Trophoblast cell (in vitro differentiated cells and primary cell): ENCODE data around the gene A3GALT2.

ENCODE experiments used
- DNase-seq, 2 donors: peaks; one replicate each; pipeline ENCODE4 v3.0.0-alpha.2; 2016
- H2AFZ ChIP-seq: 2 replicates; pipeline ENCODE4 v1.6.1; 2013; ENCODE audit warnings: low read length, moderate library complexity, mild to moderate bottlenecking; ENCODE audit not compliant: insufficient read depth, poor library complexity
- H2AK5ac ChIP-seq: 2 replicates; pipeline ENCODE4 v1.6.1; 2013; ENCODE audit warnings: mild to moderate bottlenecking, low read length
- H2BK120ac ChIP-seq: 2 replicates; pipeline ENCODE4 v1.6.1; 2013; ENCODE audit warnings: low read length, mild to moderate bottlenecking, moderate library complexity; ENCODE audit not compliant: insufficient read depth, poor library complexity
- H2BK12ac ChIP-seq: 2 replicates; pipeline ENCODE4 v1.6.1; 2013; ENCODE audit warnings: mild to moderate bottlenecking, low read length, moderate library complexity
- H2BK5ac ChIP-seq: 2 replicates; pipeline ENCODE4 v1.6.1; 2013; ENCODE audit warnings: low read length, low read depth, moderate library complexity, mild to moderate bottlenecking; ENCODE audit not compliant: poor library complexity
- H3K14ac ChIP-seq: 2 replicates; pipeline ENCODE4 v1.6.1; 2013; ENCODE audit warnings: mild to moderate bottlenecking, low read length
- H3K18ac ChIP-seq: 2 replicates; pipeline ENCODE4 v1.6.1; 2013; ENCODE audit warnings: mild to moderate bottlenecking, low read length
- H3K23ac ChIP-seq: 2 replicates; pipeline ENCODE4 v1.6.1; 2013; ENCODE audit warnings: low read length
- H3K27ac ChIP-seq: 2 replicates; pipeline ENCODE4 v1.5.1; 2013; ENCODE audit warnings: low read depth, mild to moderate bottlenecking, inconsistent platforms, low read length, moderate library complexity
- H3K27me3 ChIP-seq: 2 replicates; pipeline ENCODE4 v1.6.1; 2013; ENCODE audit warnings: inconsistent platforms, mild to moderate bottlenecking, low read length, moderate library complexity; ENCODE audit not compliant: insufficient read depth
- H3K36me3 ChIP-seq, 2 experiments: 1 replicate in 1 of 2; 2 replicates in 1 of 2; pipeline ENCODE4 v1.6.1; 2013; ENCODE audit warnings: low read length in 2 of 2, mild to moderate bottlenecking in 2 of 2, moderate library complexity in 1 of 2; ENCODE audit not compliant: insufficient read depth in 2 of 2, control insufficient read depth in 1 of 2
- H3K4ac ChIP-seq: 2 replicates; pipeline ENCODE4 v1.6.1; 2013; ENCODE audit warnings: low read depth, mild to moderate bottlenecking, low read length, moderate library complexity
- H3K4me1 ChIP-seq, 2 experiments: 1 replicate in 1 of 2; 2 replicates in 1 of 2; pipeline ENCODE4 v1.6.1; 2013; ENCODE audit warnings: low read length in 2 of 2, mild to moderate bottlenecking in 2 of 2, moderate library complexity in 1 of 2; ENCODE audit not compliant: insufficient read depth in 2 of 2, control insufficient read depth in 1 of 2
- H3K4me2 ChIP-seq: 2 replicates; pipeline ENCODE4 v1.6.1; 2013; ENCODE audit warnings: inconsistent platforms, mild to moderate bottlenecking, low read length, moderate library complexity
- H3K4me3 ChIP-seq: 2 replicates; pipeline ENCODE4 v1.5.1; 2013; ENCODE audit warnings: mild to moderate bottlenecking, low read depth, low read length, inconsistent platforms
- H3K79me1 ChIP-seq: one replicate; pipeline ENCODE4 v1.6.1; 2013; ENCODE audit warnings: low read length
- H3K79me2 ChIP-seq: 2 replicates; pipeline ENCODE4 v1.6.1; 2013; ENCODE audit warnings: low read length, mild to moderate bottlenecking; ENCODE audit not compliant: control insufficient read depth, insufficient read depth, poor library complexity
- H3K9ac ChIP-seq: 2 replicates; pipeline ENCODE4 v1.6.1; 2013; ENCODE audit warnings: mild to moderate bottlenecking, low read length
- H3K9me3 ChIP-seq: 2 replicates; pipeline ENCODE4 v1.6.1; 2013; ENCODE audit warnings: low read depth, mild to moderate bottlenecking, control low read depth, inconsistent platforms, low read length; ENCODE audit not compliant: insufficient read depth
- H4K12ac ChIP-seq: 2 replicates; pipeline ENCODE4 v1.6.1; 2013; ENCODE audit warnings: low read depth, mild to moderate bottlenecking, low read length, moderate library complexity
- H4K8ac ChIP-seq: 2 replicates; pipeline ENCODE4 v1.6.1; 2013; ENCODE audit warnings: low read depth, mild to moderate bottlenecking, low read length, moderate library complexity
- H4K91ac ChIP-seq: one replicate; pipeline ENCODE4 v1.6.1; 2013; ENCODE audit warnings: low read depth, mild to moderate bottlenecking, low read length, moderate library complexity
- WGBS: extraction: QIAGEN DNeasy Blood & Tissue Kit; methylation state at CpG from one replicate; pipeline ENCODE4 v1.1.7; 2013; ENCODE audit warnings: missing lambda C conversion rate; ENCODE audit not compliant: insufficient read length, insufficient coverage; ENCODE audit errors: extremely low coverage; 5-methylcytosine and 5-hydroxymethylcytosine counted together

A3GALT2 gene

GRCh38 chr1:33344896-33345560, 24.1 kb upstream of the A3GALT2 start:
- Histone ChIP-seq H3K9ac (no peak overlapping the region), H3K9me3 (no peaks in the 10 kb centered on the region), H4K12ac (no peak overlapping the region), H4K91ac (no peak overlapping the region), H3K4me3 (no peak overlapping the region), H3K4me2 (no peak overlapping the region), H2AFZ (no peak overlapping the region), H3K4ac (peak overlapping the region; percentile 2), H3K23ac (no peak overlapping the region), H3K27ac (no peak overlapping the region), H3K79me1 (peaks cover 8% of the 10 kb centered on the region), H3K4me1 (peaks cover 28 to 41% of the 10 kb centered on the region in 2 experiments), H2AK5ac (no peak overlapping the region), H3K27me3 (no peaks in the 10 kb centered on the region), H3K79me2 (peaks cover 29% of the 10 kb centered on the region), H2BK5ac (no peak overlapping the region), H2BK120ac (no peak overlapping the region), H3K14ac (no peak overlapping the region), H3K36me3 (peaks cover 15 to 20% of the 10 kb centered on the region in 2 experiments), H3K18ac (no peak overlapping the region), H2BK12ac (no peak overlapping the region), H4K8ac (no peak overlapping the region)
- no peak for DNase-seq
- WGBS: no CpG with 5 or more reads among the region's 2 CpGs

GRCh38 chr1:33343539-33343938, 22.6 kb upstream of the A3GALT2 start:
- Histone ChIP-seq H3K9me3 (no peaks in the 10 kb centered on the region), H3K14ac (no peak overlapping the region), H2AFZ (no peak overlapping the region), H3K36me3 (peaks cover 15 to 20% of the 10 kb centered on the region in 2 experiments), H3K27me3 (no peaks in the 10 kb centered on the region), H2AK5ac (no peak overlapping the region), H3K79me1 (peaks cover 8% of the 10 kb centered on the region), H2BK120ac (no peak overlapping the region), H3K4me3 (no peak overlapping the region), H2BK12ac (no peak overlapping the region), H3K23ac (no peak overlapping the region), H3K4me2 (no peak overlapping the region), H3K4me1 (peaks cover 37 to 54% of the 10 kb centered on the region in 2 experiments), H4K8ac (no peak overlapping the region), H4K91ac (no peak overlapping the region), H3K27ac (no peak overlapping the region), H4K12ac (no peak overlapping the region), H3K18ac (no peak overlapping the region), H2BK5ac (no peak overlapping the region), H3K9ac (peak overlapping the region; percentile 39), H3K4ac (peak overlapping the region; percentile 5), H3K79me2 (peaks cover 23% of the 10 kb centered on the region)
- WGBS: no CpG with 5 or more reads among the region's 5 CpGs
- peak in 1 of 2 donors; percentile 28 for DNase-seq

GRCh38 chr1:33342041-33342723, 21.3 kb upstream of the A3GALT2 start:
- Histone ChIP-seq H2BK12ac (no peak overlapping the region), H3K14ac (no peak overlapping the region), H3K4me3 (no peak overlapping the region), H3K36me3 (peaks cover 15 to 20% of the 10 kb centered on the region in 2 experiments), H3K9me3 (no peaks in the 10 kb centered on the region), H3K27ac (no peak overlapping the region), H4K12ac (no peak overlapping the region), H3K79me2 (peaks cover 20% of the 10 kb centered on the region), H2BK5ac (no peak overlapping the region), H2BK120ac (no peak overlapping the region), H2AFZ (no peak overlapping the region), H3K79me1 (peaks cover 8% of the 10 kb centered on the region), H3K18ac (peak overlapping the region; percentile 8), H3K4me2 (peak overlapping the region; percentile 4), H4K91ac (no peak overlapping the region), H3K23ac (no peak overlapping the region), H3K9ac (no peak overlapping the region), H3K4me1 (peaks cover 39 to 51% of the 10 kb centered on the region in 2 experiments), H3K4ac (peak overlapping the region; percentile 76), H2AK5ac (no peak overlapping the region), H3K27me3 (no peaks in the 10 kb centered on the region), H4K8ac (no peak overlapping the region)
- no CpG with 5 or more reads among the region's 7 CpGs for WGBS
- DNase-seq: peak; percentile 90 to 95

GRCh38 chr1:33341190-33341589, 20.3 kb upstream of the A3GALT2 start:
- Histone ChIP-seq H3K4me3 (no peak overlapping the region), H4K12ac (no peak overlapping the region), H4K8ac (no peak overlapping the region), H2BK120ac (no peak overlapping the region), H3K14ac (no peak overlapping the region), H2AFZ (no peak overlapping the region), H3K23ac (no peak overlapping the region), H3K36me3 (peaks cover 18 to 23% of the 10 kb centered on the region in 2 experiments), H3K9me3 (no peaks in the 10 kb centered on the region), H3K79me2 (peaks cover 22% of the 10 kb centered on the region), H3K4ac (peak overlapping the region; percentile 26), H2BK12ac (no peak overlapping the region), H2AK5ac (no peak overlapping the region), H4K91ac (no peak overlapping the region), H3K18ac (no peak overlapping the region), H3K4me2 (no peak overlapping the region), H3K27ac (no peak overlapping the region), H3K79me1 (peaks cover 10% of the 10 kb centered on the region), H3K4me1 (peaks cover 42 to 51% of the 10 kb centered on the region in 2 experiments), H2BK5ac (no peak overlapping the region), H3K9ac (no peak overlapping the region), H3K27me3 (no peaks in the 10 kb centered on the region)
- WGBS: no CpG with 5 or more reads among the region's 6 CpGs
- DNase-seq: peak in 1 of 2 donors; percentile 15
